SK-N-SH (cell line): ENCODE measurements around the gene PPM1L. TPM values are rescaled to one million over a fixed set of nuclear protein-coding genes. Genes with fewer than 3 reads are reported as not detected.

Experiments
- CTCF ChIA-PET: fragments of 300-600, 350-600 bp; formaldehyde crosslinking; extraction: SDS; loops from one replicate; lab custom pipeline; 2021; lab: Yijun Ruan, JAX
- POLR2A ChIA-PET: fragments of 350-600 bp; sonication (Branson Sonifier 250); formaldehyde crosslinking; extraction: SDS; loops from one replicate; lab custom pipeline; 2020; ENCODE audit warnings: antibody characterized with exemption, inconsistent platforms; lab: Yijun Ruan, JAX
- DNase-seq: peaks from one replicate; pipeline ENCODE4 v3.0.0; 2012
- H2AFZ ChIP-seq: fragments of 200-600 bp; sonication (generic); 2 replicates; pipeline ENCODE4 v1.8.1; 2016; ENCODE audit warnings: antibody characterized with exemption, mild to moderate bottlenecking, low read depth
- H3F3A ChIP-seq: fragments of 200-600 bp; sonication (generic); replicated peaks from 2 replicates; pipeline ENCODE3; 2016; ENCODE audit warnings: antibody characterized with exemption, mild to moderate bottlenecking; ENCODE audit not compliant: insufficient read depth
- H3K27ac ChIP-seq, 2 experiments: fragments of 200-500 bp in 1 of 2; fragments of 200-600 bp in 1 of 2; sonication (Bioruptor generic) in 1 of 2; sonication (generic), shearing (Covaris generic) in 1 of 2; 2 replicates each; pipeline versions ENCODE4 v1.5.1 to v1.6.1; 2014 to 2016; ENCODE audit warnings: low read depth in 2 of 2, inconsistent platforms in 1 of 2, low read length in 1 of 2, mild to moderate bottlenecking in 1 of 2, mixed read lengths in 1 of 2
- H3K27me3 ChIP-seq: fragments of 200-600 bp; sonication (generic), shearing (Covaris generic); 2 replicates; pipeline ENCODE4 v1.6.1; 2016; ENCODE audit warnings: mixed run types; ENCODE audit not compliant: insufficient read depth
- H3K36me3 ChIP-seq, 2 experiments: fragments of 200-500 bp in 1 of 2; fragments of 200-600 bp in 1 of 2; sonication (Bioruptor generic) in 1 of 2; sonication (generic) in 1 of 2; replicated peaks in 1 of 2; 2 replicates each; pipeline versions ENCODE3 to v1.5.1; 2014 to 2016; ENCODE audit warnings: low read length in 1 of 2, mild to moderate bottlenecking in 1 of 2; ENCODE audit not compliant: insufficient read depth in 2 of 2, control insufficient read depth in 1 of 2
- H3K4me1 ChIP-seq, 2 experiments: fragments of 200-500 bp in 1 of 2; fragments of 200-600 bp in 1 of 2; sonication (Bioruptor generic) in 1 of 2; sonication (generic), shearing (Covaris generic) in 1 of 2; 2 replicates each; pipeline versions ENCODE4 v1.5.1 to v1.6.1; 2014 to 2016; ENCODE audit warnings: low read depth in 1 of 2, low read length in 1 of 2, mixed run types in 1 of 2; ENCODE audit not compliant: insufficient read depth in 2 of 2, control insufficient read depth in 1 of 2
- H3K4me2 ChIP-seq: fragments of 200-600 bp; sonication (generic), shearing (Covaris generic); 2 replicates; pipeline ENCODE4 v1.6.1; 2017; ENCODE audit warnings: mixed run types
- H3K4me3 ChIP-seq, 2 experiments: fragments of 200-500 bp in 1 of 2; fragments of 200-600 bp in 1 of 2; sonication (Bioruptor generic) in 1 of 2; sonication (generic), shearing (Covaris generic) in 1 of 2; 2 replicates each; pipeline versions ENCODE4 v1.5.1 to v1.8.1; 2014 to 2016; ENCODE audit warnings: low read depth in 2 of 2, inconsistent platforms in 1 of 2, low read length in 1 of 2, mild to moderate bottlenecking in 1 of 2, mixed read lengths in 1 of 2, moderate library complexity in 1 of 2
- H3K79me2 ChIP-seq: fragments of 200-600 bp; sonication (generic); 2 replicates; pipeline ENCODE4 v1.8.1; 2017; ENCODE audit warnings: mild to moderate bottlenecking; ENCODE audit not compliant: insufficient read depth
- H3K9ac ChIP-seq: fragments of 200-600 bp; sonication (generic); 2 replicates; pipeline ENCODE4 v1.6.1; 2017; ENCODE audit warnings: mixed run types
- H3K9me2 ChIP-seq: fragments of 200-600 bp; sonication (generic); 2 replicates; pipeline ENCODE4 v1.6.1; 2017; ENCODE audit warnings: mixed run types
- H3K9me3 ChIP-seq: fragments of 200-600 bp; sonication (generic); 2 replicates; pipeline ENCODE4 v1.6.1; 2017; ENCODE audit warnings: mixed run types, mild to moderate bottlenecking, moderate library complexity
- H4K20me1 ChIP-seq: fragments of 200-600 bp; sonication (generic); 2 replicates; pipeline ENCODE4 v1.6.1; 2017; ENCODE audit warnings: mild to moderate bottlenecking, mixed run types; ENCODE audit not compliant: insufficient read depth
- CHD2 ChIP-seq: fragments of 150-350 bp; IDR thresholded peaks from 2 replicates; pipeline ENCODE4 v1.6.1; 2018; ENCODE audit warnings: low read length; ENCODE audit not compliant: partially characterized antibody
- CTCF ChIP-seq: fragments of 200-600 bp; sonication (generic); IDR thresholded peaks from 2 replicates; pipeline ENCODE4 v1.6.1; 2017; ENCODE audit warnings: antibody characterized with exemption, mild to moderate bottlenecking, moderate library complexity
- ELF1 ChIP-seq: IDR thresholded peaks from 2 replicates; pipeline ENCODE4 v1.4.0; 2012
- FOXM1 ChIP-seq: IDR thresholded peaks from 2 replicates; pipeline ENCODE4 v1.4.0; 2012; ENCODE audit warnings: low read depth, mild to moderate bottlenecking
- NFIC ChIP-seq: IDR thresholded peaks from 2 replicates; pipeline ENCODE4 v1.4.0; 2012; ENCODE audit warnings: borderline replicate concordance
- POLR2AphosphoS5 ChIP-seq: IDR thresholded peaks from 2 replicates; pipeline ENCODE4 v1.6.1; 2012; ENCODE audit warnings: low read depth, low read length
- RCOR1 ChIP-seq: fragments of 150-350 bp; IDR thresholded peaks from 2 replicates; pipeline ENCODE4 v1.6.1; 2017; ENCODE audit warnings: antibody characterized with exemption, low read length
- SIN3A ChIP-seq: IDR thresholded peaks from 2 replicates; pipeline ENCODE4 v1.6.1; 2012; ENCODE audit warnings: low read depth, mild to moderate bottlenecking, low read length, moderate library complexity, borderline replicate concordance
- SMC3 ChIP-seq: IDR thresholded peaks from 2 replicates; pipeline ENCODE4 v1.6.1; 2012; ENCODE audit warnings: low read depth, low read length, improper control_type of control experiment
- TAF1 ChIP-seq: IDR thresholded peaks from 2 replicates; pipeline ENCODE4 v1.6.1; 2012; ENCODE audit warnings: low read depth, mild to moderate bottlenecking, low read length, moderate library complexity, borderline replicate concordance
- TEAD4 ChIP-seq: IDR thresholded peaks from 2 replicates; pipeline ENCODE4 v1.4.0; 2012; ENCODE audit warnings: mild to moderate bottlenecking, borderline replicate concordance; ENCODE audit not compliant: insufficient read depth
- ZBTB33 ChIP-seq: IDR thresholded peaks from 2 replicates; pipeline ENCODE4 v1.4.0; 2012; ENCODE audit warnings: low read depth, borderline replicate concordance
- WGBS: methylation state at CpG from one replicate; pipeline ENCODE4 v1.1.6; 2017; ENCODE audit warnings: low lambda C conversion rate; 5-methylcytosine and 5-hydroxymethylcytosine counted together
- polyA plus RNA-seq, 3 experiments: library from polyadenylated mRNA; depleted of rRNA; stranded (reverse); fragments of >200 nt; gene quantifications; 2 replicates each; pipeline ENCODE4 v1.2.3, GENCODE V29; 2012
- TF ChIP-seq, protein P1 (sequence below): IDR thresholded peaks from 2 replicates; pipeline ENCODE4 v1.4.0; 2012; ENCODE audit warnings: low read depth, borderline replicate concordance

Gene PPM1L
- polyA plus RNA-seq, 1 of the 3 experiments (the other 2 are of a cell fraction) = 0.16 TPM

GRCh38 chr3:160810362-160811236, 54.6 kb downstream of the PPM1L start:
- Histone ChIP-seq H3K27ac (no peak overlapping the region), H3K27me3 (no peaks in the 10 kb centered on the region), H3F3A (no peaks in the 10 kb centered on the region), H3K36me3 (no peaks in the 10 kb centered on the region), H3K4me3 (no peak overlapping the region), H3K9me2 (no peaks in the 10 kb centered on the region), H3K9me3 (no peaks in the 10 kb centered on the region), H2AFZ (no peak overlapping the region), H4K20me1 (no peaks in the 10 kb centered on the region), H3K4me2 (no peak overlapping the region), H3K79me2 (no peaks in the 10 kb centered on the region), H3K9ac (no peak overlapping the region), H3K4me1 (peaks cover 0 to 18% of the 10 kb centered on the region in 2 experiments; a peak in 2 of 4 replicates)
- DNase-seq = no peak
- ChIA-PET CTCF (interaction anchor here (0.6 to 1.6 kb wide), 6 partner anchors 10 to 555 kb away, joined by 3 to 5 read pairs (median 3); no protein-coding TSS in a partner anchor), POLR2A (no interaction called here)
- 44% methylated on average over 4 of the region's 4 CpGs for WGBS
- no peak for TF ChIP-seq SIN3A
- TF ChIP-seq FOXM1 = no peak
- no peak for TF ChIP-seq TEAD4
- TF ChIP-seq CHD2 = no peak
- TF ChIP-seq ZBTB33 = no peak
- no peak for TF ChIP-seq ELF1
- TF ChIP-seq POLR2AphosphoS5 = no peak
- TF ChIP-seq, protein P1, sequence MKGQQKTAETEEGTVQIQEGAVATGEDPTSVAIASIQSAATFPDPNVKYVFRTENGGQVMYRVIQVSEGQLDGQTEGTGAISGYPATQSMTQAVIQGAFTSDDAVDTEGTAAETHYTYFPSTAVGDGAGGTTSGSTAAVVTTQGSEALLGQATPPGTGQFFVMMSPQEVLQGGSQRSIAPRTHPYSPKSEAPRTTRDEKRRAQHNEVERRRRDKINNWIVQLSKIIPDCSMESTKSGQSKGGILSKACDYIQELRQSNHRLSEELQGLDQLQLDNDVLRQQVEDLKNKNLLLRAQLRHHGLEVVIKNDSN = no peak
- no peak for TF ChIP-seq SMC3
- no peak for TF ChIP-seq TAF1
- TF ChIP-seq RCOR1 = no peak
- no peak for TF ChIP-seq CTCF
- TF ChIP-seq NFIC = no peak
